GM13976 (cell line): ENCODE data around the gene DLX4.

ENCODE experiments used
- DNase-seq: peaks from one replicate; pipeline ENCODE4 v3.0.0; 2012; ENCODE audit warnings: low spot score
- CTCF ChIP-seq: IDR thresholded peaks from 2 replicates; pipeline ENCODE4 v1.5.1; 2012; ENCODE audit warnings: borderline replicate concordance, mild to moderate bottlenecking; ENCODE audit not compliant: insufficient read depth; ENCODE audit errors: extremely low read depth, missing control alignments, control extremely low read depth
- in situ Hi-C: fragments of 300-500 bp; cut with MboI; formaldehyde crosslinking; loops from one replicate; pipeline ENCODE4 v1.12.0; 2022; ENCODE audit warnings: low sequenced_read_pairs, mixed read lengths, inconsistent platforms; ENCODE audit not compliant: unreplicated experiment

Gene DLX4

GRCh38 chr17:49932901-49933300, 36.1 kb upstream of the DLX4 start:
- in situ Hi-C loops: no loop called here
- no peak for DNase-seq
- no peak for TF ChIP-seq CTCF

GRCh38 chr17:49935526-49936210, 33.3 kb upstream of the DLX4 start:
- in situ Hi-C loops: no loop called here
- DNase-seq: no peak
- TF ChIP-seq CTCF: no peak

- DNase-seq: no peak
- TF ChIP-seq CTCF: no peak
- in situ Hi-C loops: no loop called here
Observed at GRCh38 chr17:49936386-49936785, 32.6 kb upstream of the DLX4 start.

- no peak for TF ChIP-seq CTCF
- in situ Hi-C loops: no loop called here
- no peak for DNase-seq
Observed at GRCh38 chr17:49939318-49939717, 29.7 kb upstream of the DLX4 start.

- no peak for TF ChIP-seq CTCF
- no peak for DNase-seq
- in situ Hi-C loops: no loop called here
Observed at GRCh38 chr17:49941427-49941826, 27.6 kb upstream of the DLX4 start.

- no peak for DNase-seq
- TF ChIP-seq CTCF: no peak
- in situ Hi-C loops: no loop called here
Observed at GRCh38 chr17:49942947-49943346, 26.0 kb upstream of the DLX4 start.
